GM21360 (cell line): ENCODE data around the gene FOXN1.

Experiments used
- ATAC-seq: cut with Tn5 transposase; IDR thresholded peaks from one replicate; pipeline ENCODE4 v1.9.1; 2021; ENCODE audit warnings: mild to moderate bottlenecking, moderate library complexity; ENCODE audit not compliant: unreplicated experiment

FOXN1 gene

GRCh38 chr17:28498652-28499363, 7.3 kb upstream of the FOXN1 start:
- no peak for ATAC-seq

GRCh38 chr17:28499364-28499664, 6.8 kb upstream of the FOXN1 start:
- no peak for ATAC-seq

GRCh38 chr17:28499684-28500357, 6.3 kb upstream of the FOXN1 start:
- no peak for ATAC-seq

GRCh38 chr17:28500712-28501379, 5.3 kb upstream of the FOXN1 start:
- ATAC-seq, result peak; percentile 42

GRCh38 chr17:28501421-28502284, 4.5 kb upstream of the FOXN1 start:
- ATAC-seq, result no peak

GRCh38 chr17:28503420-28503819, 2.7 kb upstream of the FOXN1 start:
- no peak for ATAC-seq

- no peak for ATAC-seq
Measured at GRCh38 chr17:28506763-28507487, 777 bp downstream of the FOXN1 start.

- ATAC-seq, result no peak
Measured at GRCh38 chr17:28507567-28508203, 1.5 kb downstream of the FOXN1 start.

GRCh38 chr17:28508211-28508724, 2.1 kb downstream of the FOXN1 start:
- ATAC-seq, result no peak

- ATAC-seq, result no peak
Measured at GRCh38 chr17:28509789-28510188, 3.6 kb downstream of the FOXN1 start.

GRCh38 chr17:28511858-28512461, 5.8 kb downstream of the FOXN1 start:
- ATAC-seq, result no peak

GRCh38 chr17:28513476-28513875, 7.3 kb downstream of the FOXN1 start:
- ATAC-seq, result no peak

- ATAC-seq, result no peak
Measured at GRCh38 chr17:28514561-28515002, 8.4 kb downstream of the FOXN1 start.

GRCh38 chr17:28515518-28515917, 9.4 kb downstream of the FOXN1 start:
- ATAC-seq, result no peak

GRCh38 chr17:28518132-28518531, 12.0 kb downstream of the FOXN1 start:
- no peak for ATAC-seq

- no peak for ATAC-seq
Measured at GRCh38 chr17:28518578-28518977, 12.4 kb downstream of the FOXN1 start.

GRCh38 chr17:28519236-28519635, 13.1 kb downstream of the FOXN1 start:
- no peak for ATAC-seq

GRCh38 chr17:28520687-28521086, 14.5 kb downstream of the FOXN1 start:
- no peak for ATAC-seq

- no peak for ATAC-seq
Measured at GRCh38 chr17:28521311-28522085, 15.3 kb downstream of the FOXN1 start.
